ENCODE data around the gene ZSWIM7.

GRCh38 chr17:15931394-15931793 lies 68.1 kb downstream of the ZSWIM7 start:
- no peak for TF ChIP-seq POLR2A (IDR thresholded peaks at IDR 0.05)
- no peak for TF ChIP-seq EP300 (IDR thresholded peaks at IDR 0.05)

Measured in sigmoid colon (tissue), 4 donors.